Measurements from ENCODE around the gene TAF4B. TPM values are rescaled to one million over a fixed set of nuclear protein-coding genes. Genes with fewer than 3 reads are reported as not detected.
A peak's percentile ranks its signal among the peaks of the same experiment; 100 is the strongest.
"Not testable (repeated sequence)": the region's sequence is repeated elsewhere in the genome, so short reads cannot be mapped to it uniquely, and the experiment has no call there.

The TAF4B gene
- polyA plus RNA-seq, 1 donor = 3.3 TPM

GRCh38 chr18:26268454-26268853 lies 42.2 kb downstream of the TAF4B start:
- H3K9me3 ChIP-seq (ENCODE audit: control insufficient read depth, low read depth, low read length) = no peaks in the 10 kb centered on the region
- peaks cover 3% of the 10 kb centered on the region for H3K36me3 ChIP-seq (ENCODE audit: control insufficient read depth, insufficient read depth, low read length)
- no peak overlapping the region for H3K27ac ChIP-seq (ENCODE audit: low read length)
- no peak for DNase-seq
- 100% methylated on average over 2 of the region's 4 CpGs for WGBS (ENCODE audit: insufficient coverage, low lambda C conversion rate)
- no peaks in the 10 kb centered on the region for H3K4me1 ChIP-seq (ENCODE audit: control insufficient read depth, insufficient read depth, low read length)
- H3K4me3 ChIP-seq (ENCODE audit: low read length) = no peak overlapping the region
- no peaks in the 10 kb centered on the region for H3K27me3 ChIP-seq (ENCODE audit: control insufficient read depth, insufficient read depth, low read length)

GRCh38 chr18:26271917-26272549 lies 45.8 kb downstream of the TAF4B start:
- no peak for DNase-seq
- Histone ChIP-seq H3K27me3 (ENCODE audit: control insufficient read depth, insufficient read depth, low read length) (no peaks in the 10 kb centered on the region), H3K4me3 (ENCODE audit: low read length) (no peak overlapping the region), H3K4me1 (ENCODE audit: control insufficient read depth, insufficient read depth, low read length) (no peaks in the 10 kb centered on the region), H3K27ac (ENCODE audit: low read length) (no peak overlapping the region), H3K9me3 (ENCODE audit: control insufficient read depth, low read depth, low read length) (no peaks in the 10 kb centered on the region), H3K36me3 (ENCODE audit: control insufficient read depth, insufficient read depth, low read length) (peaks cover 3% of the 10 kb centered on the region)
- no CpG with 5 or more reads among the region's 14 CpGs for WGBS (ENCODE audit: insufficient coverage, low lambda C conversion rate)

- Histone ChIP-seq H3K4me3 (ENCODE audit: low read length) (no peak overlapping the region), H3K9me3 (ENCODE audit: control insufficient read depth, low read depth, low read length) (no peaks in the 10 kb centered on the region), H3K27ac (ENCODE audit: low read length) (no peak overlapping the region), H3K27me3 (ENCODE audit: control insufficient read depth, insufficient read depth, low read length) (no peaks in the 10 kb centered on the region), H3K4me1 (ENCODE audit: control insufficient read depth, insufficient read depth, low read length) (no peaks in the 10 kb centered on the region), H3K36me3 (ENCODE audit: control insufficient read depth, insufficient read depth, low read length) (no peaks in the 10 kb centered on the region)
- WGBS (ENCODE audit: insufficient coverage, low lambda C conversion rate) = 100% methylated on average over 1 of the region's 3 CpGs
- no peak for DNase-seq
These were observed 51.1 kb downstream of the TAF4B start for GRCh38 chr18:26277374-26277773.

GRCh38 chr18:26279428-26279827 lies 53.2 kb downstream of the TAF4B start:
- Histone ChIP-seq H3K36me3 (ENCODE audit: control insufficient read depth, insufficient read depth, low read length) (peaks cover 4% of the 10 kb centered on the region), H3K4me3 (ENCODE audit: low read length) (no peak overlapping the region), H3K9me3 (ENCODE audit: control insufficient read depth, low read depth, low read length) (no peaks in the 10 kb centered on the region), H3K27ac (ENCODE audit: low read length) (no peak overlapping the region), H3K27me3 (ENCODE audit: control insufficient read depth, insufficient read depth, low read length) (no peaks in the 10 kb centered on the region), H3K4me1 (ENCODE audit: control insufficient read depth, insufficient read depth, low read length) (no peaks in the 10 kb centered on the region)
- no CpG with 5 or more reads among the region's 1 CpG for WGBS (ENCODE audit: insufficient coverage, low lambda C conversion rate)
- no peak for DNase-seq

GRCh38 chr18:26286008-26286407 lies 59.8 kb downstream of the TAF4B start:
- WGBS (ENCODE audit: insufficient coverage, low lambda C conversion rate) = no CpG with 5 or more reads among the region's 1 CpG
- peaks cover 4% of the 10 kb centered on the region for H3K36me3 ChIP-seq (ENCODE audit: control insufficient read depth, insufficient read depth, low read length)
- no peak overlapping the region for H3K4me3 ChIP-seq (ENCODE audit: low read length)
- no peaks in the 10 kb centered on the region for H3K27me3 ChIP-seq (ENCODE audit: control insufficient read depth, insufficient read depth, low read length)
- H3K4me1 ChIP-seq (ENCODE audit: control insufficient read depth, insufficient read depth, low read length) = no peaks in the 10 kb centered on the region
- no peaks in the 10 kb centered on the region for H3K9me3 ChIP-seq (ENCODE audit: control insufficient read depth, low read depth, low read length)
- peak; percentile 3 to 12 for DNase-seq
- H3K27ac ChIP-seq (ENCODE audit: low read length) = no peak overlapping the region

- Histone ChIP-seq H3K36me3 (ENCODE audit: control insufficient read depth, insufficient read depth, low read length) (peaks cover 4% of the 10 kb centered on the region), H3K9me3 (ENCODE audit: control insufficient read depth, low read depth, low read length) (no peaks in the 10 kb centered on the region), H3K27me3 (ENCODE audit: control insufficient read depth, insufficient read depth, low read length) (no peaks in the 10 kb centered on the region), H3K4me3 (ENCODE audit: low read length) (no peak overlapping the region), H3K27ac (ENCODE audit: low read length) (no peak overlapping the region), H3K4me1 (ENCODE audit: control insufficient read depth, insufficient read depth, low read length) (no peaks in the 10 kb centered on the region)
- WGBS (ENCODE audit: insufficient coverage, low lambda C conversion rate) = 100% methylated on average over 1 of the region's 4 CpGs
- no peak for DNase-seq
These were observed 61.4 kb downstream of the TAF4B start for GRCh38 chr18:26287644-26288043.

- Histone ChIP-seq H3K27ac (ENCODE audit: low read length) (no peak overlapping the region), H3K4me1 (ENCODE audit: control insufficient read depth, insufficient read depth, low read length) (no peaks in the 10 kb centered on the region), H3K36me3 (ENCODE audit: control insufficient read depth, insufficient read depth, low read length) (no peaks in the 10 kb centered on the region), H3K4me3 (ENCODE audit: low read length) (no peak overlapping the region), H3K9me3 (ENCODE audit: control insufficient read depth, low read depth, low read length) (no peaks in the 10 kb centered on the region), H3K27me3 (ENCODE audit: control insufficient read depth, insufficient read depth, low read length) (no peaks in the 10 kb centered on the region)
- WGBS (ENCODE audit: insufficient coverage, low lambda C conversion rate) = 100% methylated on average over 1 of the region's 3 CpGs
- DNase-seq = no peak
These were observed 64.1 kb downstream of the TAF4B start for GRCh38 chr18:26290385-26290784.

- Histone ChIP-seq H3K4me3 (ENCODE audit: low read length) (no peak overlapping the region), H3K9me3 (ENCODE audit: control insufficient read depth, low read depth, low read length) (no peaks in the 10 kb centered on the region), H3K36me3 (ENCODE audit: control insufficient read depth, insufficient read depth, low read length) (no peaks in the 10 kb centered on the region), H3K4me1 (ENCODE audit: control insufficient read depth, insufficient read depth, low read length) (no peaks in the 10 kb centered on the region), H3K27me3 (ENCODE audit: control insufficient read depth, insufficient read depth, low read length) (no peaks in the 10 kb centered on the region), H3K27ac (ENCODE audit: low read length) (no peak overlapping the region)
- WGBS (ENCODE audit: insufficient coverage, low lambda C conversion rate) = 100% methylated on average over 1 of the region's 1 CpG
- no peak for DNase-seq
These were observed 67.7 kb downstream of the TAF4B start for GRCh38 chr18:26293982-26294381.

GRCh38 chr18:26298107-26298506 lies 71.9 kb downstream of the TAF4B start:
- WGBS (ENCODE audit: insufficient coverage, low lambda C conversion rate) = no CpG with 5 or more reads among the region's 8 CpGs
- Histone ChIP-seq H3K36me3 (ENCODE audit: control insufficient read depth, insufficient read depth, low read length) (no peaks in the 10 kb centered on the region), H3K4me3 (ENCODE audit: low read length) (no peak overlapping the region), H3K9me3 (ENCODE audit: control insufficient read depth, low read depth, low read length) (no peaks in the 10 kb centered on the region), H3K27me3 (ENCODE audit: control insufficient read depth, insufficient read depth, low read length) (no peaks in the 10 kb centered on the region), H3K27ac (ENCODE audit: low read length) (no peak overlapping the region), H3K4me1 (ENCODE audit: control insufficient read depth, insufficient read depth, low read length) (no peaks in the 10 kb centered on the region)
- DNase-seq = no peak

GRCh38 chr18:26301681-26302080 lies 75.4 kb downstream of the TAF4B start:
- Histone ChIP-seq H3K4me3 (ENCODE audit: low read length) (no peak overlapping the region), H3K9me3 (ENCODE audit: control insufficient read depth, low read depth, low read length) (no peaks in the 10 kb centered on the region), H3K27me3 (ENCODE audit: control insufficient read depth, insufficient read depth, low read length) (no peaks in the 10 kb centered on the region), H3K36me3 (ENCODE audit: control insufficient read depth, insufficient read depth, low read length) (no peaks in the 10 kb centered on the region), H3K27ac (ENCODE audit: low read length) (no peak overlapping the region), H3K4me1 (ENCODE audit: control insufficient read depth, insufficient read depth, low read length) (no peaks in the 10 kb centered on the region)
- WGBS (ENCODE audit: insufficient coverage, low lambda C conversion rate) = 100% methylated on average over 1 of the region's 3 CpGs
- peak in 1 of 2 donors; percentile 10 for DNase-seq

GRCh38 chr18:26303222-26303621 lies 77.0 kb downstream of the TAF4B start:
- not testable (repeated sequence) for H3K27ac ChIP-seq (ENCODE audit: low read length); H3K4me3 ChIP-seq (ENCODE audit: low read length); H3K4me1 ChIP-seq (ENCODE audit: control insufficient read depth, insufficient read depth, low read length); H3K36me3 ChIP-seq (ENCODE audit: control insufficient read depth, insufficient read depth, low read length); H3K27me3 ChIP-seq (ENCODE audit: control insufficient read depth, insufficient read depth, low read length); H3K9me3 ChIP-seq (ENCODE audit: control insufficient read depth, low read depth, low read length); DNase-seq
- 94% methylated on average over 2 of the region's 2 CpGs for WGBS (ENCODE audit: insufficient coverage, low lambda C conversion rate)
